HK-2 (cell line): ENCODE measurements around the gene SWT1.
"Not testable (repeated sequence)": the region's sequence is repeated elsewhere in the genome, so short reads cannot be mapped to it uniquely, and the experiment has no call there.

ENCODE experiments used
- DNase-seq: peaks from one replicate; pipeline ENCODE4 v3.0.0-alpha.2; 2018; ENCODE audit not compliant: unreplicated experiment

SWT1 gene

GRCh38 chr1:185321104-185321503 is 164.1 kb downstream of the SWT1 start:
- DNase-seq: not testable (repeated sequence)

DNA sequence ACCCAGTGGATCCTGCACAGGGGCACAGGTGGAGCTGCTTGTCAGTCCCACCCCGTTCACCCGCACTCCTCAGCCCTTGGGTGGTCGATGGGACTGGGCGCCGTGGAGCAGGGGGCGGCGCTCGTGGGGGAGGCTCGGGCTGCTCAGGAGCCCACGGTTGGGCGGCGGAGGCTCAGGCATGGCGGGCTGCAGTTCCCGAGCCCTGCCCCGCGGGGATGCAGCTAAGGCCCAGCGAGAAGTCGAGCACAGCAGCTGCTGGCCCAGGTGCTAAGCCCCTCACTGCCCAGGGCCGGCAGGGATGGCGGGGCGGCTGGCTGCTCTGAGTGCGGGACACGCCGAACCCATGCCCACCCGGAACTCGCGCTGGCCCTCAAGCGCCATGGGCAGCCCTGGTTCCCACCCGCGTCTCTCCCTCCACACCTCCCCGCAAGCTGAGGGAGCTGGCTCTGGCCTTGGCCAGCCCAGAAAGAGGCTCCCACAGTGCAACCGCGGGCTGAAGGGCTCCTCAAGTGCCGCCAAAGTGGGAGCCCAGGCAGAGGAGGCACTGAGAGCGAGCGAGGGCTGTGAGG is 164.8 kb downstream of the SWT1 start:
- not testable (repeated sequence) for DNase-seq

DNA sequence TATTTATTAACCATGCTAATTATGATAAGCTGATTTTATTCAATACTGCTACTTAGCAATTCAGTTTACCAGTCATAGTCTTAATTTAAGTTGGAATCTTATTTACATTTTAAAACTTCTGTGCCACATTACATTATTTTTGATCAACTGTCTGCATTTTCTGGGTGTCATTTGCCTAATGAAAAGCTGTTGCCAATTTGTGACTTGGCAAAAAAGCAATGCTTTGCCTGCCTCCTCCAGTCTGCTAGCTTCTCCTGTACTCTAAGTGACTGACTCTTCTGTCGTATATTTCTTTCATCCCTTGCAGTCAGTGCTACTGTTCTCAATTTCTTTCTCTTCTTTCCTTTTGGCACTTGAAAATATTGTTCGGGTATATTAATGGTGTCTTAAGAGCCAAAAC is 165.7 kb downstream of the SWT1 start:
- DNase-seq: no peak

- DNase-seq: no peak
These were observed 167.2 kb downstream of the SWT1 start for GRCh38 chr1:185324118-185324517.

DNA sequence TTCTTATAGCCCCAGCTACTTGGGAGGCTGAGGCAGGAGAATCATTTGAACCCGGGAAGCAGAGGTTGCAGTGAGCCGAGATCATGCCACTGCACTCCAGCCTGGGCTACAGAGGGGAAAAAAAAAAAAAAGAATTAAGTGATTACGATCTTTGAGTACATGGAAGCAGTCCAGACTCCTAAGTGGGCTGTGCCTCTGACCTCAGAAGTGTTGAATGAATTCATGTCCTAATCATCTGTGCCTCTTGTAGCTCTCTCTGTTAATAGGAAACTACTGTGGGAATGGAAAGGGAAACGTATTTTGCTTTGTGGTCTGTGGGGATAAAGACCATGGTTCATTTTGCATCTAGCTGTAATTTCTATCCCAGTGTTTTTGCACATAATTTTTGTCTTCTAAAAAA is 168.4 kb downstream of the SWT1 start:
- peak; percentile 27 for DNase-seq

- no peak for DNase-seq
These were observed 171.3 kb downstream of the SWT1 start for GRCh38 chr1:185328255-185328654.

- no peak for DNase-seq
These were observed 177.2 kb downstream of the SWT1 start for GRCh38 chr1:185334182-185334581.

DNA sequence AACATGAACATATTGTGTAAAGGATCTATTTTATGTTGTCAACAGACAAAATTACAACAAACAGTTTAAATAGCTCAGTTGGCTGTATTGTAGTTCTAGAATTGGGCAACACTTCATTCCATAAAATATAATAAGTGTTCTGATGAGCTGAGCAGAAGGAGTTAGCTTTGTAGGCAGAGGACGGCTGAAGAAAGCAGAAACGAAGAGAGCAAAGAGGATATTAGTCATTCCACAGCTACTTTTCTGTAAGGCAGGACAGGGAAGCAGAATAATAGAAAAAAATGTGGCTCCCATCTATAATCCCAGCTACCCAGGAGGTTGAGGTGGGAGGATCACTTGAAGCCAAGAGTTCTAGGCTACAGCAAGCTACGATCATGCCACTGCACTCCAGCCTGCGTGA is 180.3 kb downstream of the SWT1 start:
- DNase-seq: no peak

DNA sequence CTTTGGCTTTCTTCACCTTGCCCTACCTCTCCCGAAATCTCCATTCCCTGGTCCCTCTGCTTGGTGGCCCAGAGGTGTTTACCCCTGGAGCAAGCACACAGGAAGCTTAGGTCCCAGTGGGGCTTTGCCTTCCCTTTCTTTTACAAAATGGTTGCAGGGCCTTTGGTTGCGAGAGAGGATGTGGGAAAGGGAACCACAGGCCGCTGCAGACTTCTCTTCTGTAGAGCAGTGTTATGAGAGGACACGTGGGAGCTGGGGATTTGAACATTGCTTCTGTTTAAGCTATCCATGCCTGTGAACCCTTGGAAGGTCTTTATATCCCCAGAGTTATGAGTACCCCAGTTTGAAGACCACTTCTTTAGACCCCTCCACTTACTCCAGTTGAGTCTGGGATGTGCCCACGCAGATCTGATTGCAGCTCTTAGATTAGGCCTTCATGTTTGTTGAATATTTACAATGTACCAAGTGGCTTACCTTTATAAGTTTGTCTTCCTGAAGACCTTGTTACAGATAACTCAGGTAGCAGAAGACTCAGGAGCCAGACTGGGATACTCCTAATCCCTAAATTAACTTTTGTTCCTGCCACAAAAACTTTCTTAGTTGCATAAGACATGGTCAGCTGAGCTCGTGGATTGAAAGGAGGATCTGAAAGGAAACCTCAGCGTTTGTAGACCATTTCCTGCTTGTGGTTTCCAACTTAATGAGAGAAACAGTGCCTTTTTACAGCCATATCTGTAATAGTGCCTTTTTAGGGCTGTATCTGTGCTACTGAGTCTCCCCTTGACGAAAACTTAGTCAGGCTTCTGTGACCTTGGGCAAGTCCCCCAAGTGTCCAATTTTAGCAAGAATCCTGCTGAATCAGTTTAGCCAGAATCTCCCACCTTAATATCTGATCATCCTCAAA is 182.0 kb downstream of the SWT1 start:
- DNase-seq: no peak

DNA sequence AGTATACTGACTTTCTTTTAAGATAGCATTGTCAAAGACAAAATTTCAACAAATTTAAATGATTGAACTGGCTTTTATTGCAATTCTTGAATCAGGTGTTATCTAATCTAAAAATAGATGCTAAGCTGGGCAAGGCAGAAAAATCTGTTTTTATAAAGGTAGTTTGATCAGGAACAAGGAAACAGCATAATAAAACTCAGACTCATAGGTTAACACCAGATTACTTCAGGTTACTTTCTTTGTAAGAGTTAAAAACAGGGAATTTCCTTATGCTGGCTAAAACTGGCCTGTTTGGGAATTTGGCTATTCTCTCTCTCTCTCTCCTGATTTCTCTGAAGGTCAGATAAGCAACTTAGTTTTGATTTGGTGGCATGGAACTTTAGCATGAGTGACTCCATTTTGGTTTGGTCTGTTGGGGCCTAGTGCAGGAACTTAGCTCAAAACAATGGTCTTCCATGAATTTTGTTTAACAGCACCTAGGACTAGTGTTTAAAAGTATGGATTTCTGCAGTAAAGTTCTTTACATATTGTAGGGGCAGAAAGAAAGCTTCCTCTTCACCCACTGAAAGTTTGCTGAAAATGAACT is 184.3 kb downstream of the SWT1 start:
- DNase-seq: no peak
